ENCODE data around the gene RALGAPB.

RALGAPB gene

DNA sequence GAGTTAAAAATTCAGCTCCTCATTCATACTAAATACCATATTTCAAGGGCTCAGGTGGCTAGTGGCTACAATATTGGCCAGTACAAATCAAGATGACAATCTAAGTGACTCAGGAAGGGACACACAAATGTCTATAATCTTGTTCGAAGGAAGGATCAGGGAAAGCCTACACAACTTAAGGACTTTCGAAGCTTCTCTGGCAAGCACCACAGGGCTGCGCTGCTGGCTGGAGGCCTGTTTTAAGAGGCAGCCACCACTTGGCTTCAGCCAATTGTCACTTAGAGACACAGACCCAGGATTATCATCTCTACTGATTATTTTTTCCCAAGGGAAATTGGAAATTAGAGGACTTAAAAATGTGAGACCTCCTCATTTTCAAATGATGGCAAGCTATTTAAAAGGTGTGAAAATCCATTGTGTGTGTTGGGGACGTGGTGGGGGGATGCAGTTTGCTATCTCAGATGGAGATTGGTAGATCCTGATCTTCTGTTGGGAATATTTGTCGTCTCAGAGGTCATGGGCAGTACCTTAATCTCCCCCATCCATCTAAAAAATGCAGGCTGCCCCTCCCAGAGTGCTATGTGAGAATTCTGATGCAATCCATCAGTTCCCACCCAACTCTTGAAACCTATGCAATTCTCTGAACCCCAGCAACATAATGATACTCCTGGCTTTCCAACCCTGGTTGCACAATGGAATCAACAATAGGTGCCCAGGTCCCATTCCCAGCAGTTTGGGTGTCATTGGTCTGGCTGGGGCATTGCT lies 140.3 kb downstream of the RALGAPB start:
- DNase-seq (ENCODE audit: low spot score) = no peak

DNA sequence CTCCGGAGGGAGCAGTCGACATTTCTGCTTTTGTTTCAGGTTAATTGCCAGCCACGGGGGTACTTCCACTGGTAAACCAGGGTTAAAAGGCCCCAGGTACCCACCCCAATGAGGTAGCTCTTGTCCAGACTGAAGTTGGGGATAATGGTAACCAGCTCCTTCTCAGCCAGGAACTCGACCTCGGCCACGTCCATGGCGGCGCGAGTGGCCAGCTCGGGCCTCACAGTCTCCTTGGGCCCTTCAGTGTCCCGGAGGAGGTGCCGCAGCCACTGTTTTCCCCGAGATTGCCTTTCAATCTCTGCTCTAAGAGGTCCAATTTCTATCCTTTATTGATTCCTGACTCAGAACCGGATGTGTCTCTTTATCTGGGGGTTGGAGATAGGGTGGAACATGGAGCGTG lies 142.6 kb downstream of the RALGAPB start:
- no peak for DNase-seq (ENCODE audit: low spot score)

DNA sequence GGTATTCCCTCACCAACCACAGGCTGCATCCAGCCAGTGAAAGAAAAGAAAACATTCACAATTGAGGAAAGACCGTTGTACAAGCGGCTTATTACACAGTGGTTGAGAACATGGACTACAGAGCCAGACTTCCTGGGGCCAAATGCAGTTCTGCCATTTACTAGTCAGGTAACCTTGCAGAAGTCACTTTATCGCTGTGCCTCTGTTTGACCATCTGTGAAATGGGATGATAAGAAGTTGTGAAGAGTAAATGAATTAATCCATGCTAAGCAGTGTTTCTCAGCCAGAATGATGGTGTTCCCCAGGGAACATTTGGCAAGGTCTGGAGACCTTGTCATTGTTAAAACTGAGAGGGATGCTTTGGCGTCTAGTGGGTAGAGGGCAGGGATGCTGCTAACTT lies 143.8 kb downstream of the RALGAPB start:
- DNase-seq (ENCODE audit: low spot score) = no peak

GRCh38 chr20:38617011-38617829 lies 144.6 kb downstream of the RALGAPB start:
- DNase-seq (ENCODE audit: low spot score) = peak; percentile 30

DNA sequence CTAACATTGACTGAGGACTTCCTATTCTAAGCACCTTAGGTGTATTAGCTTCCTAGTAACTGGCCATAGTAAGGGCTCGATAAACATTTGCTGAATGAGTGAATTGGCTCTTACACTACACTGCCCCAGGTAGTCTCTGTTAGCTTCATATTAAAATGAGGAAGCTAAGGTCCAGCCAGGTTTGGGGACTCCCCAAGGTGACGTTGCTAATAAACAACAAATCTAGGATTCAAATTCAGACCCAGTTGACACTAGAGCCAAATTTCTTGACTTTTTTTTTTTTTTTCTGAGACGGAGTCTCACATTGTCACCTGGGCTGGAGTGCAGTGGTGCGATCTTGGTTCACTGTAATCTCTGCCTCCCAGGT lies 145.2 kb downstream of the RALGAPB start:
- no peak for DNase-seq (ENCODE audit: low spot score)

- no peak for DNase-seq (ENCODE audit: low spot score)
These were observed 147.8 kb downstream of the RALGAPB start for GRCh38 chr20:38620441-38620840.

DNA sequence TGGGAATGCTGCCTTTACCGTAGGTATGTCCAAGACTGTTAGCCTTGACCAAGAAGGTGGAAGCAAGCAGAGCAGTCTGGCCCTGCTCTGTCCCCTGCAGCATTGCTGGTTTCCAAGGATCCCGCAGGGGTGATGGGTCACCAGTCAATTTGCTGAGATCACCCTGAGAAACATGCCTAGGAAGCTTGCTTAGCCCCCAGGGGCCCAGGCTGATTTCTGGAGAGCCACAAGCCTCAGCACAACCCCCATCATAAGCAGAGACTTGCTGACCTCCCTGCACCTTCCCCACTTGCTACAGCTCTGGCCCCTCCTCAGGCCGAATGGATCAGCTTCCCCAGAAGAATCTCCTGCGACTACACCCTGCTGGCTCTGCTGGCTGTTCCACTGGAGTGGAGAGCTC lies 150.4 kb downstream of the RALGAPB start:
- no peak for DNase-seq (ENCODE audit: low spot score)

- DNase-seq (ENCODE audit: low spot score) = no peak
These were observed 151.4 kb downstream of the RALGAPB start for GRCh38 chr20:38624084-38624483.

GRCh38 chr20:38625896-38626295 lies 153.3 kb downstream of the RALGAPB start:
- no peak for DNase-seq (ENCODE audit: low spot score)

- DNase-seq (ENCODE audit: low spot score) = no peak
These were observed 154.4 kb downstream of the RALGAPB start for GRCh38 chr20:38626921-38627659.

Data from RKO (cell line).